WTC11 (cell line): ENCODE results near the gene TLE3.

Source experiments
- ELF4 ChIP-seq: sonication (generic); formaldehyde crosslinking; IDR thresholded peaks from 2 replicates; pipeline ENCODE4 v1.8.1; 2022; ENCODE audit warnings: low read depth, mild to moderate bottlenecking, moderate library complexity, missing genetic modification reagents
- ESRRA ChIP-seq: sonication (generic); formaldehyde crosslinking; IDR thresholded peaks from 2 replicates; pipeline ENCODE4 v1.8.1; 2022; ENCODE audit warnings: mild to moderate bottlenecking, missing genetic modification reagents, borderline replicate concordance
- GRHL2 ChIP-seq: fragments of 250-450 bp; sonication (Bioruptor Pico); IDR thresholded peaks from 2 replicates; pipeline ENCODE4 v1.8.0; 2022; ENCODE audit warnings: mild to moderate bottlenecking, moderate library complexity; ENCODE audit not compliant: insufficient replicate concordance, severe bottlenecking
- PRRX2 ChIP-seq: fragments of 250-450 bp; sonication (Bioruptor Pico); IDR thresholded peaks from 2 replicates; pipeline ENCODE4 v1.8.0; 2021; ENCODE audit warnings: mild to moderate bottlenecking
- SP1 ChIP-seq: sonication (generic); formaldehyde crosslinking; conservative IDR thresholded peaks from 2 replicates; pipeline ENCODE4 v1.8.1; 2022; ENCODE audit warnings: missing genetic modification reagents
- ZNF396 ChIP-seq: fragments of 250-450 bp; sonication (Bioruptor Pico); IDR thresholded peaks from 2 replicates; pipeline ENCODE4 v1.8.0; 2021; ENCODE audit warnings: mild to moderate bottlenecking, moderate library complexity, borderline replicate concordance
- ZNF671 ChIP-seq: fragments of 250-450 bp; sonication (Bioruptor Pico); IDR thresholded peaks from 2 replicates; pipeline ENCODE4 v1.8.0; 2021; ENCODE audit warnings: mild to moderate bottlenecking
- TF ChIP-seq, protein P1 (sequence below): sonication (generic); formaldehyde crosslinking; IDR thresholded peaks from 2 replicates; pipeline ENCODE4 v1.8.0; 2022; ENCODE audit warnings: mild to moderate bottlenecking, missing genetic modification reagents
- TF ChIP-seq, protein P2 (sequence below): fragments of 200-600 bp; IDR thresholded peaks from 2 replicates; pipeline ENCODE4 v1.8.0; 2022; ENCODE audit warnings: antibody characterized with exemption
- TF ChIP-seq, protein P3 (sequence below): sonication (generic); formaldehyde crosslinking; IDR thresholded peaks from 2 replicates; pipeline ENCODE4 v1.8.1; 2022; ENCODE audit warnings: low read depth, mild to moderate bottlenecking, moderate library complexity, missing genetic modification reagents, borderline replicate concordance
- TF ChIP-seq, protein P4 (sequence below): sonication (generic); formaldehyde crosslinking; IDR thresholded peaks from 2 replicates; pipeline ENCODE4 v1.8.0; 2022; ENCODE audit warnings: mild to moderate bottlenecking, missing genetic modification reagents
- TF ChIP-seq, protein P5 (sequence below): fragments of 250-450 bp; sonication (Bioruptor Pico); IDR thresholded peaks from 2 replicates; pipeline ENCODE4 v1.9.0; 2021; ENCODE audit warnings: moderate library complexity, mild to moderate bottlenecking, inconsistent platforms, borderline replicate concordance
- TF ChIP-seq, protein P6 (sequence below): sonication (generic); formaldehyde crosslinking; IDR thresholded peaks from 2 replicates; pipeline ENCODE4 v1.8.1; 2023; ENCODE audit warnings: mild to moderate bottlenecking, missing genetic modification reagents, moderate library complexity

DNA sequence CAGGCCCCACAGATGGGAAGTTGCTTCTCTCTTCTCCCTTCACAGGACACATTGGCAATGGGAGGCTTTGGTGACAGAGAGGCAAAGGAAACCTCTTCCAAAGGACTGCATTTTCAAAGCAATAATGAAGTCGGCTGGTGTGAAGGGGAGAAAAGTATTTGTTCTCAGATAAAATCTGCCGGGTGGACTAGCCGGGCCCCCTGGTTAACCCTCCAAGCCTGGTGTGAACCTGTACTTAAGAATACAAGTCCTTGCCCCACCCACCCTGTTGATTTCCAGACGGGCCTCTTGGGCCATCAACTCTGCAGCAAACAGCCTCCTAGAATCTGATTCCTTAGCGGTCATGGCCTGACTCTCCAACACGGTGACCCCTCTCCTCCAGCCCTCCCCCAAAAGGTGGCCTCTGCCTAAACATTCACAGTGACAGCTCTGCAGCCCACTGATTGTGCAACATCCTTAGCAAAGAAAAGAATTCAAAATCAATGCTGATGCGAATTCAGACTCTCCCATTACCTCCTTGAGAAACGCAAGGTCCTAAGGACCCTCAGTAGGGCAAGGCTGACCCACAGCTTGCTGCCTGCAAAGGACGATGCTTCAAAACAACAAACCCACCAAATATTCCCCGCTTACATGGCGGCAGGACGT lies 9.9 kb downstream of the TLE3 start:
- TF ChIP-seq, protein P1, sequence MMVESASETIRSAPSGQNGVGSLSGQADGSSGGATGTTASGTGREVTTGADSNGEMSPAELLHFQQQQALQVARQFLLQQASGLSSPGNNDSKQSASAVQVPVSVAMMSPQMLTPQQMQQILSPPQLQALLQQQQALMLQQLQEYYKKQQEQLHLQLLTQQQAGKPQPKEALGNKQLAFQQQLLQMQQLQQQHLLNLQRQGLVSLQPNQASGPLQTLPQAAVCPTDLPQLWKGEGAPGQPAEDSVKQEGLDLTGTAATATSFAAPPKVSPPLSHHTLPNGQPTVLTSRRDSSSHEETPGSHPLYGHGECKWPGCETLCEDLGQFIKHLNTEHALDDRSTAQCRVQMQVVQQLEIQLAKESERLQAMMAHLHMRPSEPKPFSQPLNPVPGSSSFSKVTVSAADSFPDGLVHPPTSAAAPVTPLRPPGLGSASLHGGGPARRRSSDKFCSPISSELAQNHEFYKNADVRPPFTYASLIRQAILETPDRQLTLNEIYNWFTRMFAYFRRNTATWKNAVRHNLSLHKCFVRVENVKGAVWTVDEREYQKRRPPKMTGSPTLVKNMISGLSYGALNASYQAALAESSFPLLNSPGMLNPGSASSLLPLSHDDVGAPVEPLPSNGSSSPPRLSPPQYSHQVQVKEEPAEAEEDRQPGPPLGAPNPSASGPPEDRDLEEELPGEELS (CRISPR knock-in tag), result no peak
- TF ChIP-seq ZNF671 (no peak), ELF4 (no peak), ZNF396 (CRISPR knock-in tag) (no peak), GRHL2 (no peak), PRRX2 (CRISPR knock-in tag) (no peak), ESRRA (CRISPR knock-in tag) (no peak), SP1 (no peak)
- TF ChIP-seq, protein P2, sequence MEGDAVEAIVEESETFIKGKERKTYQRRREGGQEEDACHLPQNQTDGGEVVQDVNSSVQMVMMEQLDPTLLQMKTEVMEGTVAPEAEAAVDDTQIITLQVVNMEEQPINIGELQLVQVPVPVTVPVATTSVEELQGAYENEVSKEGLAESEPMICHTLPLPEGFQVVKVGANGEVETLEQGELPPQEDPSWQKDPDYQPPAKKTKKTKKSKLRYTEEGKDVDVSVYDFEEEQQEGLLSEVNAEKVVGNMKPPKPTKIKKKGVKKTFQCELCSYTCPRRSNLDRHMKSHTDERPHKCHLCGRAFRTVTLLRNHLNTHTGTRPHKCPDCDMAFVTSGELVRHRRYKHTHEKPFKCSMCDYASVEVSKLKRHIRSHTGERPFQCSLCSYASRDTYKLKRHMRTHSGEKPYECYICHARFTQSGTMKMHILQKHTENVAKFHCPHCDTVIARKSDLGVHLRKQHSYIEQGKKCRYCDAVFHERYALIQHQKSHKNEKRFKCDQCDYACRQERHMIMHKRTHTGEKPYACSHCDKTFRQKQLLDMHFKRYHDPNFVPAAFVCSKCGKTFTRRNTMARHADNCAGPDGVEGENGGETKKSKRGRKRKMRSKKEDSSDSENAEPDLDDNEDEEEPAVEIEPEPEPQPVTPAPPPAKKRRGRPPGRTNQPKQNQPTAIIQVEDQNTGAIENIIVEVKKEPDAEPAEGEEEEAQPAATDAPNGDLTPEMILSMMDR, result no peak
- TF ChIP-seq, protein P3, sequence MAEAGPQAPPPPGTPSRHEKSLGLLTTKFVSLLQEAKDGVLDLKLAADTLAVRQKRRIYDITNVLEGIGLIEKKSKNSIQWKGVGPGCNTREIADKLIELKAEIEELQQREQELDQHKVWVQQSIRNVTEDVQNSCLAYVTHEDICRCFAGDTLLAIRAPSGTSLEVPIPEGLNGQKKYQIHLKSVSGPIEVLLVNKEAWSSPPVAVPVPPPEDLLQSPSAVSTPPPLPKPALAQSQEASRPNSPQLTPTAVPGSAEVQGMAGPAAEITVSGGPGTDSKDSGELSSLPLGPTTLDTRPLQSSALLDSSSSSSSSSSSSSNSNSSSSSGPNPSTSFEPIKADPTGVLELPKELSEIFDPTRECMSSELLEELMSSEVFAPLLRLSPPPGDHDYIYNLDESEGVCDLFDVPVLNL (CRISPR knock-in tag), result no peak
- TF ChIP-seq, protein P4, sequence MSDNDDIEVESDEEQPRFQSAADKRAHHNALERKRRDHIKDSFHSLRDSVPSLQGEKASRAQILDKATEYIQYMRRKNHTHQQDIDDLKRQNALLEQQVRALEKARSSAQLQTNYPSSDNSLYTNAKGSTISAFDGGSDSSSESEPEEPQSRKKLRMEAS (CRISPR knock-in tag), result no peak
- TF ChIP-seq, protein P5, sequence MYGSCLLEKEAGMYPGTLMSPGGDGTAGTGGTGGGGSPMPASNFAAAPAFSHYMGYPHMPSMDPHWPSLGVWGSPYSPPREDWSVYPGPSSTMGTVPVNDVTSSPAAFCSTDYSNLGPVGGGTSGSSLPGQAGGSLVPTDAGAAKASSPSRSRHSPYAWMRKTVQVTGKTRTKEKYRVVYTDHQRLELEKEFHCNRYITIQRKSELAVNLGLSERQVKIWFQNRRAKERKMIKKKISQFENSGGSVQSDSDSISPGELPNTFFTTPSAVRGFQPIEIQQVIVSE (CRISPR knock-in tag), result no peak
- TF ChIP-seq, protein P6, sequence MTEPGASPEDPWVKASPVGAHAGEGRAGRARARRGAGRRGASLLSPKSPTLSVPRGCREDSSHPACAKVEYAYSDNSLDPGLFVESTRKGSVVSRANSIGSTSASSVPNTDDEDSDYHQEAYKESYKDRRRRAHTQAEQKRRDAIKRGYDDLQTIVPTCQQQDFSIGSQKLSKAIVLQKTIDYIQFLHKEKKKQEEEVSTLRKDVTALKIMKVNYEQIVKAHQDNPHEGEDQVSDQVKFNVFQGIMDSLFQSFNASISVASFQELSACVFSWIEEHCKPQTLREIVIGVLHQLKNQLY (CRISPR knock-in tag), result no peak
